Activated naive CD4-positive, alpha-beta T cell treated with anti-CD3 and anti-CD28 coated beads for 36 hours (primary cell): ENCODE data around the gene CSF3R. TPM values are rescaled to one million over a fixed set of nuclear protein-coding genes. Genes with fewer than 3 reads are reported as not detected.
"Not testable (repeated sequence)": the region's sequence is repeated elsewhere in the genome, so short reads cannot be mapped to it uniquely, and the experiment has no call there.

Experiments
- CTCF ChIA-PET: fragments of 350-600 bp; sonication (Branson Sonifier 250); formaldehyde crosslinking; loops from one replicate; lab custom pipeline; 2021; ENCODE audit warnings: antibody characterized with exemption; lab: Charles Lee
- DNase-seq: peaks from one replicate; pipeline ENCODE4 v3.0.0-alpha.2; 2020
- H3K27ac Mint-ChIP-seq: one replicate; pipeline ENCODE4 v1.8.0; 2021; ENCODE audit warnings: mild to moderate bottlenecking, mixed read lengths
- H3K27me3 Mint-ChIP-seq: one replicate; pipeline ENCODE4 v1.8.0; 2021; ENCODE audit warnings: low read depth, mixed read lengths
- H3K36me3 Mint-ChIP-seq: one replicate; pipeline ENCODE4 v1.8.0; 2021; ENCODE audit warnings: low read depth, mixed read lengths
- H3K4me1 Mint-ChIP-seq: one replicate; pipeline ENCODE4 v1.8.0; 2021; ENCODE audit warnings: low read depth, mixed read lengths
- H3K4me3 Mint-ChIP-seq: one replicate; pipeline ENCODE4 v1.8.0; 2021; ENCODE audit warnings: mild to moderate bottlenecking, moderate library complexity, mixed read lengths
- H3K9me3 Mint-ChIP-seq: one replicate; pipeline ENCODE4 v1.8.0; 2021; ENCODE audit warnings: mixed read lengths
- intact Hi-C: fragments of 100-400 bp; cut with micrococcal nuclease; formaldehyde crosslinking; loops from one replicate; pipeline ENCODE4 v1.15.1; 2023
- total RNA-seq, 2 experiments: library from RNA; stranded (reverse); gene quantifications; one replicate each; pipeline ENCODE4 v1.2.3, GENCODE V29; 2021

CSF3R gene
- total RNA-seq, 2 experiments from 2014 or later = 0.19 to 0.25 TPM

- H3K4me3 Mint-ChIP-seq, H3K9me3 Mint-ChIP-seq, intact Hi-C loops, H3K27ac Mint-ChIP-seq, H3K36me3 Mint-ChIP-seq, DNase-seq, CTCF ChIA-PET, H3K4me1 Mint-ChIP-seq, H3K27me3 Mint-ChIP-seq: not testable (repeated sequence)
Measured at GRCh38 chr1:36511220-36511619, 28.5 kb upstream of the CSF3R start.

GRCh38 chr1:36510418-36510817 is 27.7 kb upstream of the CSF3R start:
- H3K9me3 Mint-ChIP-seq = no peaks in the 10 kb centered on the region
- H3K27me3 Mint-ChIP-seq = peaks cover 2% of the 10 kb centered on the region
- no peak overlapping the region for H3K27ac Mint-ChIP-seq
- CTCF ChIA-PET = no interaction called here
- H3K4me3 Mint-ChIP-seq = no peak overlapping the region
- H3K36me3 Mint-ChIP-seq = no peaks in the 10 kb centered on the region
- intact Hi-C loops = no loop called here
- no peak for DNase-seq
- no peaks in the 10 kb centered on the region for H3K4me1 Mint-ChIP-seq

GRCh38 chr1:36508257-36508656 is 25.5 kb upstream of the CSF3R start:
- Mint-ChIP-seq H3K4me3 (no peak overlapping the region), H3K4me1 (no peaks in the 10 kb centered on the region), H3K27me3 (peaks cover 2% of the 10 kb centered on the region), H3K36me3 (no peaks in the 10 kb centered on the region), H3K9me3 (no peaks in the 10 kb centered on the region), H3K27ac (no peak overlapping the region)
- CTCF ChIA-PET = interaction anchor here (3.5 kb wide), 1 partner anchor 8 kb away, joined by 16 read pairs; no protein-coding TSS in a partner anchor
- intact Hi-C loops = no loop called here
- DNase-seq = no peak

GRCh38 chr1:36506276-36506920 is 23.7 kb upstream of the CSF3R start:
- CTCF ChIA-PET = interaction anchor here (0.6 to 3.5 kb wide), 3 partner anchors 10 to 150 kb away, joined by 3 to 16 read pairs (median 3); no protein-coding TSS in a partner anchor
- no peaks in the 10 kb centered on the region for H3K4me1 Mint-ChIP-seq
- intact Hi-C loops = no loop called here

GRCh38 chr1:36503733-36504132 is 21.0 kb upstream of the CSF3R start:
- CTCF ChIA-PET = interaction anchor here (0.5 to 1.1 kb wide), 2 partner anchors 9 to 230 kb away, joined by 3 read pairs; no protein-coding TSS in a partner anchor
- intact Hi-C loops = no loop called here

More at GRCh38 chr1:36506276-36506920, 23.7 kb upstream of the CSF3R start:
- Mint-ChIP-seq H3K27me3 (peaks cover 2% of the 10 kb centered on the region), H3K9me3 (no peaks in the 10 kb centered on the region), H3K4me3 (no peak overlapping the region), H3K36me3 (no peaks in the 10 kb centered on the region), H3K27ac (no peak overlapping the region)
- no peak for DNase-seq

GRCh38 chr1:36503159-36503558 is 20.4 kb upstream of the CSF3R start:
- Mint-ChIP-seq H3K36me3 (no peaks in the 10 kb centered on the region), H3K4me3 (no peak overlapping the region), H3K4me1 (no peaks in the 10 kb centered on the region), H3K27ac (no peak overlapping the region), H3K27me3 (peaks cover 2% of the 10 kb centered on the region), H3K9me3 (no peaks in the 10 kb centered on the region)
- CTCF ChIA-PET = interaction anchor here (0.5 to 1.1 kb wide), 2 partner anchors 9 to 229 kb away, joined by 3 read pairs; no protein-coding TSS in a partner anchor
- intact Hi-C loops = no loop called here
- DNase-seq = no peak

More at GRCh38 chr1:36503733-36504132, 21.0 kb upstream of the CSF3R start:
- DNase-seq = no peak
- no peak overlapping the region for H3K4me3 Mint-ChIP-seq
- no peaks in the 10 kb centered on the region for H3K36me3 Mint-ChIP-seq
- H3K9me3 Mint-ChIP-seq = no peaks in the 10 kb centered on the region
- peaks cover 2% of the 10 kb centered on the region for H3K27me3 Mint-ChIP-seq
- H3K27ac Mint-ChIP-seq = no peak overlapping the region
- H3K4me1 Mint-ChIP-seq = no peaks in the 10 kb centered on the region

GRCh38 chr1:36502616-36503015 is 19.9 kb upstream of the CSF3R start:
- Mint-ChIP-seq H3K27ac (no peak overlapping the region), H3K4me1 (no peaks in the 10 kb centered on the region), H3K9me3 (no peaks in the 10 kb centered on the region), H3K27me3 (peaks cover under 1% of the 10 kb centered on the region), H3K4me3 (no peak overlapping the region), H3K36me3 (no peaks in the 10 kb centered on the region)
- intact Hi-C loops = no loop called here
- CTCF ChIA-PET = interaction anchor here (0.7 kb wide), 1 partner anchor 205 kb away, joined by 3 read pairs; no protein-coding TSS in a partner anchor
- no peak for DNase-seq

GRCh38 chr1:36501911-36502310 is 19.2 kb upstream of the CSF3R start:
- H3K9me3 Mint-ChIP-seq, H3K36me3 Mint-ChIP-seq, intact Hi-C loops: not testable (repeated sequence)

GRCh38 chr1:36497207-36497606 is 14.5 kb upstream of the CSF3R start:
- H3K4me3 Mint-ChIP-seq = no peak overlapping the region
- H3K4me1 Mint-ChIP-seq = no peaks in the 10 kb centered on the region
- H3K9me3 Mint-ChIP-seq = no peaks in the 10 kb centered on the region
- no peak for DNase-seq
- H3K27me3 Mint-ChIP-seq = peaks cover 2% of the 10 kb centered on the region
- no peaks in the 10 kb centered on the region for H3K36me3 Mint-ChIP-seq
- CTCF ChIA-PET = interaction anchor here (1.8 kb wide), 1 partner anchor 52 kb away, joined by 3 read pairs; no protein-coding TSS in a partner anchor
- no peak overlapping the region for H3K27ac Mint-ChIP-seq
- intact Hi-C loops = no loop called here

More at GRCh38 chr1:36501911-36502310, 19.2 kb upstream of the CSF3R start:
- H3K4me1 Mint-ChIP-seq, H3K4me3 Mint-ChIP-seq, H3K27ac Mint-ChIP-seq, DNase-seq, H3K27me3 Mint-ChIP-seq: not testable (repeated sequence)
- CTCF ChIA-PET = interaction anchor here (0.6 to 0.7 kb wide), 3 partner anchors 13 to 402 kb away, joined by 3 to 4 read pairs (median 3); no protein-coding TSS in a partner anchor

GRCh38 chr1:36494971-36495370 is 12.3 kb upstream of the CSF3R start:
- Mint-ChIP-seq H3K4me3 (no peak overlapping the region), H3K9me3 (no peaks in the 10 kb centered on the region), H3K27ac (no peak overlapping the region), H3K36me3 (no peaks in the 10 kb centered on the region), H3K4me1 (peaks cover 3% of the 10 kb centered on the region), H3K27me3 (peaks cover 2% of the 10 kb centered on the region)
- CTCF ChIA-PET = interaction anchor here (1.0 kb wide), 1 partner anchor 21 kb away, joined by 3 read pairs; no protein-coding TSS in a partner anchor
- no peak for DNase-seq
- intact Hi-C loops = no loop called here

GRCh38 chr1:36493524-36493923 is 10.8 kb upstream of the CSF3R start:
- CTCF ChIA-PET = no interaction called here
- H3K36me3 Mint-ChIP-seq = no peaks in the 10 kb centered on the region
- no peak overlapping the region for H3K4me3 Mint-ChIP-seq
- no peaks in the 10 kb centered on the region for H3K9me3 Mint-ChIP-seq
- no peak overlapping the region for H3K27ac Mint-ChIP-seq
- no peak for DNase-seq
- H3K4me1 Mint-ChIP-seq = peaks cover 3% of the 10 kb centered on the region
- peaks cover 2% of the 10 kb centered on the region for H3K27me3 Mint-ChIP-seq
- intact Hi-C loops = no loop called here

GRCh38 chr1:36492491-36492890 is 9.8 kb upstream of the CSF3R start:
- no peak overlapping the region for H3K4me3 Mint-ChIP-seq
- H3K4me1 Mint-ChIP-seq = peaks cover 3% of the 10 kb centered on the region
- no peaks in the 10 kb centered on the region for H3K9me3 Mint-ChIP-seq
- peaks cover 2% of the 10 kb centered on the region for H3K27me3 Mint-ChIP-seq
- H3K36me3 Mint-ChIP-seq = no peaks in the 10 kb centered on the region
- CTCF ChIA-PET = no interaction called here
- intact Hi-C loops = no loop called here
- no peak for DNase-seq
- no peak overlapping the region for H3K27ac Mint-ChIP-seq
